Neural cell (in vitro differentiated cells): ENCODE results near the gene RIPK1. TPM values are rescaled to one million over a fixed set of nuclear protein-coding genes. Genes with fewer than 3 reads are reported as not detected.

ENCODE experiments used
- H2AFZ ChIP-seq: fragments of 200-600, 300-800 bp; sonication (generic), shearing (Covaris generic); 2 replicates; pipeline ENCODE4 v1.6.0; 2014; ENCODE audit warnings: low read depth, mild to moderate bottlenecking, antibody characterized with exemption, low read length, moderate library complexity
- H3F3A ChIP-seq: fragments of 200-600 bp; shearing (Covaris generic); 2 replicates; pipeline ENCODE4 v1.6.1; 2016; ENCODE audit warnings: mild to moderate bottlenecking, moderate library complexity, mixed read lengths, antibody characterized with exemption, low read length; ENCODE audit not compliant: insufficient read depth, poor library complexity, severe bottlenecking
- H3K27ac ChIP-seq: fragments of 200-600, 300-800 bp; sonication (generic), shearing (Covaris generic); 2 replicates; pipeline ENCODE4 v1.5.1; 2014; ENCODE audit warnings: mild to moderate bottlenecking, low read length, moderate library complexity
- H3K27me3 ChIP-seq: fragments of 300-800, 200-600 bp; sonication (generic), shearing (Covaris generic); 2 replicates; pipeline ENCODE4 v1.6.0; 2014; ENCODE audit warnings: mild to moderate bottlenecking, low read depth, low read length, moderate library complexity; ENCODE audit not compliant: insufficient read depth
- H3K36me3 ChIP-seq: fragments of 300-800, 200-600 bp; sonication (generic), shearing (Covaris generic); 2 replicates; pipeline ENCODE4 v1.5.1; 2014; ENCODE audit warnings: mild to moderate bottlenecking, antibody characterized with exemption, low read length, moderate library complexity; ENCODE audit not compliant: insufficient read depth
- H3K4me2 ChIP-seq: fragments of 300-800, 200-600 bp; sonication (generic), shearing (Covaris generic); 2 replicates; pipeline ENCODE4 v1.6.0; 2014; ENCODE audit warnings: mild to moderate bottlenecking, low read length
- H3K4me3 ChIP-seq: fragments of 300-800, 200-600 bp; sonication (generic), shearing (Covaris generic); 2 replicates; pipeline ENCODE4 v1.5.1; 2014; ENCODE audit warnings: mild to moderate bottlenecking, low read length, moderate library complexity
- H3K79me2 ChIP-seq: fragments of 200-600 bp; shearing (Covaris generic); replicated peaks from 2 replicates; pipeline ENCODE4 v1.6.0; 2014; ENCODE audit warnings: mild to moderate bottlenecking, low read length, moderate library complexity; ENCODE audit not compliant: insufficient read depth
- H3K9ac ChIP-seq: fragments of 300-800, 200-600 bp; sonication (generic), shearing (Covaris generic); 2 replicates; pipeline ENCODE4 v1.6.1; 2016; ENCODE audit warnings: mild to moderate bottlenecking, low read length, mixed read lengths
- H3K9me2 ChIP-seq: fragments of 200-600 bp; shearing (Covaris generic); 2 replicates; pipeline ENCODE4 v1.6.1; 2016; ENCODE audit warnings: mild to moderate bottlenecking, low read length, mixed read lengths; ENCODE audit not compliant: insufficient read depth
- H3K9me3 ChIP-seq: fragments of 200-600, 300-800 bp; sonication (generic), shearing (Covaris generic); 2 replicates; pipeline ENCODE4 v1.6.1; 2016; ENCODE audit warnings: mild to moderate bottlenecking, mixed run types, low read length, moderate library complexity, mixed read lengths
- H4K20me1 ChIP-seq: fragments of 200-600 bp; shearing (Covaris generic); 2 replicates; pipeline ENCODE4 v1.6.1; 2016; ENCODE audit warnings: mild to moderate bottlenecking, mixed run types; ENCODE audit not compliant: insufficient read depth
- EP300 ChIP-seq: fragments of 450-650 bp; conservative IDR thresholded peaks from 2 replicates; pipeline ENCODE4 v1.6.1; 2014; ENCODE audit warnings: antibody characterized with exemption, mild to moderate bottlenecking, moderate library complexity; ENCODE audit not compliant: poor library complexity, severe bottlenecking
- EZH2 ChIP-seq: fragments of 200-600, 300-800 bp; shearing (Covaris generic), sonication (generic); IDR thresholded peaks from 2 replicates; pipeline ENCODE4 v1.6.1; 2014; ENCODE audit warnings: antibody characterized with exemption, low read length, borderline replicate concordance, mild to moderate bottlenecking; ENCODE audit not compliant: insufficient read depth, poor library complexity, severe bottlenecking
- MXI1 ChIP-seq: fragments of 450-650 bp; conservative IDR thresholded peaks from 2 replicates; pipeline ENCODE4 v1.6.1; 2014; ENCODE audit warnings: antibody characterized with exemption, mild to moderate bottlenecking; ENCODE audit not compliant: poor library complexity, severe bottlenecking
- POLR2AphosphoS5 ChIP-seq: IDR thresholded peaks from 2 replicates; pipeline ENCODE4 v1.6.1; 2012
- RAD21 ChIP-seq: fragments of 450-650 bp; conservative IDR thresholded peaks from 2 replicates; pipeline ENCODE4 v1.6.1; 2014; ENCODE audit warnings: antibody characterized with exemption, mild to moderate bottlenecking, moderate library complexity
- SMC3 ChIP-seq: fragments of 450-650 bp; conservative IDR thresholded peaks from 2 replicates; pipeline ENCODE4 v1.6.1; 2014; ENCODE audit warnings: antibody characterized with exemption, mild to moderate bottlenecking, moderate library complexity; ENCODE audit not compliant: poor library complexity
- TAF1 ChIP-seq: IDR thresholded peaks from 2 replicates; pipeline ENCODE4 v1.6.1; 2012; ENCODE audit warnings: low read depth
- polyA plus RNA-seq: library from polyadenylated mRNA; depleted of rRNA; stranded (reverse); fragments of >200 nt; gene quantifications from 2 replicates; pipeline ENCODE4 v1.2.3, GENCODE V29; 2014
- TF ChIP-seq, protein P1 (sequence below): IDR thresholded peaks from 2 replicates; pipeline ENCODE4 v1.6.1; 2012; ENCODE audit warnings: borderline replicate concordance
- TF ChIP-seq, protein P2 (sequence below): fragments of 450-650 bp; IDR thresholded peaks from 2 replicates; pipeline ENCODE4 v1.5.1; 2014; ENCODE audit warnings: antibody characterized with exemption, mild to moderate bottlenecking, moderate library complexity; ENCODE audit not compliant: poor library complexity, severe bottlenecking

Gene RIPK1
- polyA plus RNA-seq, 1 donor from 2014 or later: 8.5 TPM

DNA sequence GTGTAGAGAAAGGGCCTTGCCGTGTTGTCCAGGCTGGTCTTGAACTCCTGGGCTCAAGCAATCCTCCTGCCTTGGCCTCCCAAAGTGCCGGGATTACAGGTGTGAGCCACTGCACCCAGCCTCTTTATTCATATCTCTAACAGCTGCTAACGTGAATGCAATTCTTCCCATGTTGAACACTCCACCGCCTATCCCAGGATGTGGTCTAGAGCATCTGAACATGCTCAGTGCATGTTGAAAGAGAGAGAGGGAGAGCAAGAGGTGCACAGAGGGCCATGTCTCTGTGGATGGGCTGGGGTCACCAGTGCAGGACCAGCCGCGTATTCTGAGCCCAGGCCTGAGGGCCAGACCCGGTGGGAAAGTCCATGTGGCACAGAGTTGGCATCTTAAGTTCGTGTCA is 76.3 kb downstream of the RIPK1 start:
- no peaks in the 10 kb centered on the region for H3K9me3 ChIP-seq
- H3K9ac ChIP-seq: no peak overlapping the region
- no peak overlapping the region for H2AFZ ChIP-seq
- TF ChIP-seq SMC3 (no peak), EP300 (no peak), RAD21 (no peak), MXI1 (no peak), POLR2AphosphoS5 (no peak), TAF1 (no peak), EZH2 (no peak)
- TF ChIP-seq, protein P1, sequence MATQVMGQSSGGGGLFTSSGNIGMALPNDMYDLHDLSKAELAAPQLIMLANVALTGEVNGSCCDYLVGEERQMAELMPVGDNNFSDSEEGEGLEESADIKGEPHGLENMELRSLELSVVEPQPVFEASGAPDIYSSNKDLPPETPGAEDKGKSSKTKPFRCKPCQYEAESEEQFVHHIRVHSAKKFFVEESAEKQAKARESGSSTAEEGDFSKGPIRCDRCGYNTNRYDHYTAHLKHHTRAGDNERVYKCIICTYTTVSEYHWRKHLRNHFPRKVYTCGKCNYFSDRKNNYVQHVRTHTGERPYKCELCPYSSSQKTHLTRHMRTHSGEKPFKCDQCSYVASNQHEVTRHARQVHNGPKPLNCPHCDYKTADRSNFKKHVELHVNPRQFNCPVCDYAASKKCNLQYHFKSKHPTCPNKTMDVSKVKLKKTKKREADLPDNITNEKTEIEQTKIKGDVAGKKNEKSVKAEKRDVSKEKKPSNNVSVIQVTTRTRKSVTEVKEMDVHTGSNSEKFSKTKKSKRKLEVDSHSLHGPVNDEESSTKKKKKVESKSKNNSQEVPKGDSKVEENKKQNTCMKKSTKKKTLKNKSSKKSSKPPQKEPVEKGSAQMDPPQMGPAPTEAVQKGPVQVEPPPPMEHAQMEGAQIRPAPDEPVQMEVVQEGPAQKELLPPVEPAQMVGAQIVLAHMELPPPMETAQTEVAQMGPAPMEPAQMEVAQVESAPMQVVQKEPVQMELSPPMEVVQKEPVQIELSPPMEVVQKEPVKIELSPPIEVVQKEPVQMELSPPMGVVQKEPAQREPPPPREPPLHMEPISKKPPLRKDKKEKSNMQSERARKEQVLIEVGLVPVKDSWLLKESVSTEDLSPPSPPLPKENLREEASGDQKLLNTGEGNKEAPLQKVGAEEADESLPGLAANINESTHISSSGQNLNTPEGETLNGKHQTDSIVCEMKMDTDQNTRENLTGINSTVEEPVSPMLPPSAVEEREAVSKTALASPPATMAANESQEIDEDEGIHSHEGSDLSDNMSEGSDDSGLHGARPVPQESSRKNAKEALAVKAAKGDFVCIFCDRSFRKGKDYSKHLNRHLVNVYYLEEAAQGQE: no peak
- TF ChIP-seq, protein P2, sequence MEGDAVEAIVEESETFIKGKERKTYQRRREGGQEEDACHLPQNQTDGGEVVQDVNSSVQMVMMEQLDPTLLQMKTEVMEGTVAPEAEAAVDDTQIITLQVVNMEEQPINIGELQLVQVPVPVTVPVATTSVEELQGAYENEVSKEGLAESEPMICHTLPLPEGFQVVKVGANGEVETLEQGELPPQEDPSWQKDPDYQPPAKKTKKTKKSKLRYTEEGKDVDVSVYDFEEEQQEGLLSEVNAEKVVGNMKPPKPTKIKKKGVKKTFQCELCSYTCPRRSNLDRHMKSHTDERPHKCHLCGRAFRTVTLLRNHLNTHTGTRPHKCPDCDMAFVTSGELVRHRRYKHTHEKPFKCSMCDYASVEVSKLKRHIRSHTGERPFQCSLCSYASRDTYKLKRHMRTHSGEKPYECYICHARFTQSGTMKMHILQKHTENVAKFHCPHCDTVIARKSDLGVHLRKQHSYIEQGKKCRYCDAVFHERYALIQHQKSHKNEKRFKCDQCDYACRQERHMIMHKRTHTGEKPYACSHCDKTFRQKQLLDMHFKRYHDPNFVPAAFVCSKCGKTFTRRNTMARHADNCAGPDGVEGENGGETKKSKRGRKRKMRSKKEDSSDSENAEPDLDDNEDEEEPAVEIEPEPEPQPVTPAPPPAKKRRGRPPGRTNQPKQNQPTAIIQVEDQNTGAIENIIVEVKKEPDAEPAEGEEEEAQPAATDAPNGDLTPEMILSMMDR: no peak
- no peak overlapping the region for H3K27ac ChIP-seq
- H3K4me3 ChIP-seq: no peak overlapping the region
- H3K79me2 ChIP-seq: no peaks in the 10 kb centered on the region
- no peaks in the 10 kb centered on the region for H3K27me3 ChIP-seq
- H3K9me2 ChIP-seq: no peaks in the 10 kb centered on the region
- no peaks in the 10 kb centered on the region for H3F3A ChIP-seq
- no peaks in the 10 kb centered on the region for H3K36me3 ChIP-seq
- H4K20me1 ChIP-seq: no peaks in the 10 kb centered on the region
- H3K4me2 ChIP-seq: no peak overlapping the region

DNA sequence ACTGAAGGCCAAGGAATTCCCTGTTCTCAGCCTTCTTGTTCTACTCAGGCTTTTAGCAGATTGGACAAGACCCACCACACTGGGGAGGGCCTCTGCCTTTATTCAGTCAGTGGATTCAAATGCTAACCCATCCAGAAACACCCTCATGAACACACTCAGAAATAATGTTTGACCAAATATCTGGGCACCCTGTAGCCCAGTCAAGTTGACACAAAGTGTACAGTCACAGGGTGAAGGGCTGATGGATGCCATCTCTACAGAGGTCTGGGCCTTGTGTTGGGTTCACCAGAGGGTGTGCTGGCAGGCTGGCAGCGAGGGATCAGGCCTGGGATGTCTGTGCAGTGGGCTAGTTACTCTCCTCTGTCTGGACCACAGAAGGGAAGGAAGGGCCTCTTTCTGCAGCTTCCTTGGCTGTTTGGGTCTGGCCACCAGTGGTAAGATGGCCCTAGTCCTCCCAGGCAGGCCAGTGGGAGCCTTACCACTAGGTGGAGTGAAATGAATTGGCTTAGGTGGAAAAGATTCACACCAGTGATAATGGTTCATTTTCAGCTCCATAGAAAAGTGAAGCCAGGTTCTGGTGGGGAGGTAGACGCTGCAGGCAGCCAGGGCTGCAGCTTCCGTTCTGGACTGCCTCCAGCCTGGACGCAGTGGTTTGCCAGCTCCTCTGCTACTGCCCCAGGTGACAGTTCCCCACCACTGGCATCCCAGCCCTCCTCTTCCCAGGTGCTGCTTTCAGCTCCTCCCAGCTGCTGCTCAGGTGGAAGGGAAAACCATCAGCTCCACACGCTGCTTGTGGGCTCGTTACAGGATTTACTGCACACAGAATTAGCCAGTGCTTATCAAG is 79.8 kb downstream of the RIPK1 start:
- H4K20me1 ChIP-seq: no peaks in the 10 kb centered on the region

More for the DNA sequence above, 79.8 kb downstream of the RIPK1 start:
- TF ChIP-seq TAF1: no peak
- TF ChIP-seq, protein P2: peak; percentile 14
- no peak overlapping the region for H3K4me3 ChIP-seq
- H3K9me2 ChIP-seq: no peaks in the 10 kb centered on the region
- H3K27ac ChIP-seq: no peak overlapping the region
- no peaks in the 10 kb centered on the region for H3K9me3 ChIP-seq
- H3K9ac ChIP-seq: no peak overlapping the region
- no peaks in the 10 kb centered on the region for H3K27me3 ChIP-seq
- peaks cover 4% of the 10 kb centered on the region for H3K79me2 ChIP-seq
- no peak overlapping the region for H3K4me2 ChIP-seq
- peaks cover 6% of the 10 kb centered on the region for H3K36me3 ChIP-seq
- H2AFZ ChIP-seq: no peak overlapping the region
- H3F3A ChIP-seq: peaks cover 3% of the 10 kb centered on the region
